Measurements from ENCODE around the gene FLNA. TPM values are rescaled to one million over a fixed set of nuclear protein-coding genes. Genes with fewer than 3 reads are reported as not detected.
"Not testable (repeated sequence)": the region's sequence is repeated elsewhere in the genome, so short reads cannot be mapped to it uniquely, and the experiment has no call there.

Gene FLNA
- total RNA-seq, 1 experiment from 2014 or later, result 1,164 TPM

DNA sequence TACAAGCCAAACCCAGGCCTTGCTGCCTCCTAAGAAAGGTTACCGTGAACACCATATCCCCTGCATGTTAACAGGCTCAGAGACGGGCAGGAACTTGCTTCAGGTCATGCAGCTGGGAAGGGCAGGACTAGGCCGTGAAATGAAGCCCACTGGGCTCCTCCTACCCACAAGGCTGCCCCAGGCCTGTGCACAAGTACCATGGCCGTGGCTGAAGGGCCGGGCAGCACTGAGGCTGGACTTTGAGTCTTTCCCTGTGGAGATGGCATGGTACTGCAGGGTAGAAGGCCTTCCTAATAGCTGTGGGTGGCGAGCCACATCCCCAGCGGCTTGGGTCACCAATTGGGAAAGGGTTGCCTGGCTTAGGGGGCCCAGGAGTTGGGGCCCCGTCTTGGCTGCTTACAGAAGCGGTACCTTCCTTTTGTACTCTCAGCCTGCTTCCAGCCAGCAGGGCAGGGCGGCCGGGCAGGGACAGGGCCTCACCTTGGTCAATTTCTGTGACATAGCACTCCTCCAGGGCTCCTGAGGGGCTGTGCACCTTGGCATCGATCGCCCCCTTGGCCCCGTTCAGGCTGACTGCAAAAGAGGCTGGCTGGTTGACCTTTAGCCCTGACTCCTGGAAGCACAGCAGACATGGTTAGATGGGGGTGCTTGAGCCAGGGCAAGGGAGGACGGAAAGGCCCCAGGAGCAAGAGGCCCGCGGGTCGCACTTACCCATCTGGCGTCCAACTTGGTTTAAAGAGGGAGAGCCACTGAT lies 23.8 kb downstream of the FLNA start:
- DNase-seq (ENCODE audit: low read depth), result no peak
- in situ Hi-C loops (cut with HindIII; ENCODE audit: low pct_unique_long_range_greater_than_20kb, low sequenced_read_pairs), result no loop called here

DNA sequence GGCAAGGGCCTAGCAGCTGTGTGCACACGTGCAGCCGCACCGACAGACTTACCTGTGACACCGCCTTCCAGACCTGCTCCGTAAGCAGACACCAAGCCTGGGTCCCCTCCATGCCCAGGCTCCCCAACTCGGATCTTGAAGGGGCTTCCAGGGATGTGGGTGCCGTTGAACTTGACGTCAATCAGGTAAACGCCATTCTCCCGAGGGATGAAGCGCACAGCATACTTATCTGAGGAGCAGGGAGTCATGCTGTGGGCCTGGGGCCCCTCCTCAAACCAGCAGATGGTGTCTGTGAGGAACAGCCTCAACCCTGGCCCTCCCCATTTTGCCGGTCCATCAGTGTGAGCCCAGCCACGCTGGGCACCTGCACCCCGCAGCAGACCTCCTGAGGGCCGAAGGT lies 24.5 kb downstream of the FLNA start:
- in situ Hi-C loops (cut with HindIII; ENCODE audit: low pct_unique_long_range_greater_than_20kb, low sequenced_read_pairs), result no loop called here
- DNase-seq (ENCODE audit: low read depth), result no peak

- no peak for DNase-seq (ENCODE audit: low read depth)
- in situ Hi-C loops (cut with HindIII; ENCODE audit: low pct_unique_long_range_greater_than_20kb, low sequenced_read_pairs), result no loop called here
Measured at GRCh38 chrX:154349359-154349935, 25.0 kb downstream of the FLNA start.

DNA sequence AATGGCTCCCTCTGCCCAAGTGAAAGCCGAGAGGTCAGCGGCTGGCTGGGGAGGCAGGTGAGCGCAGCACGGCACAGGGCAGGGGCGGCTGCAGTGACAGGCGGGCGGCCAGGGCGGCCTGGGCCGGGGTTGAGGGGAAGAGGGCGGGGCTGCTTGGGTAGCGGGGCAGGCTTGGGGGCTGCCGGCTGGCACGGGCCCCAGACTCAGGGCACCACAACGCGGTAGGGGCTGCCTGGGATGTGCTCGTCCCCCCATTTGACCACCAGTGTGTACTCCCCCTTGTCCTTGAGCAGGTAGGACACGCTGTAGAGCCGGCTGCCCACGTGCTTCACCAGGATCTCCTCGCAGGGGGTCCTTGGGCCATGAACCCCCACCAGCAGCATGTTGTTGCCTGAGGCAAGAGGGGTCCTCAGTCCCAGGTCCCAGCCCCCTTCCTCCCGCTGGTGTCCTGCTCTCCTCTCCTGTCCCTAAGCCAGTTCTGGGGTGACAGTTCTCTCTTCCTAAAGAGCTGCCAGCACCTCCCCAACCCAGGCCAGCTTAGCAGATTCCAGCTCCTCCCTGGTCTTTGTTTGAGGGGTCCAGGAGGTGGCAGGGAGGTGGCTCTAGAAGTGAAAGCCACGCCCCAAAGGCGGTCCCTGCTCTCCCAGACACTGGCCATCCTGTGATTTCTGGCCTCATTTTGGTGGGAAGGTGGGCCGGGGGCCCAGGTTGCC lies 25.6 kb downstream of the FLNA start:
- DNase-seq (ENCODE audit: low read depth), result no peak
- in situ Hi-C loops (cut with HindIII; ENCODE audit: low pct_unique_long_range_greater_than_20kb, low sequenced_read_pairs), result no loop called here

DNA sequence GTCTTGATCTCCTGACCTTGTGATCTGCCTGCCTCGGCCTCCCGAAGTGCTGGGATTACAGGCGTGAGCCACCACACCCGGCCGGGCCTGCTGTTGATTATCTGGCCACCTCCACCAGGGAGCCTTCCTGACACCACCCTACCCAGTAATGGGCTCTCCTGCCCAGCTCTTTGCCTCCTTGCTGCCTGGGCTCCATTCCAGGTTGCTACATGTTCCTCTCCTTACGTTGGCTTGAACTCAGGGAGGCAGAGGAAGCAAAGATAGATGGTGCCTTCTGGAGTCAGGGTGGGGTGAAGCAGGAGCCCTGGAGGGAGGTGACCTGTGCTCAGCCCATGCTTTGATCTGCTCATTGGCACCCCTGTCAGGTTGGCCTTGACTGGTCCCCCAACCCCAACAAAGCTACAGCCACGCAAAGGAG lies 26.3 kb downstream of the FLNA start:
- in situ Hi-C loops (cut with HindIII; ENCODE audit: low pct_unique_long_range_greater_than_20kb, low sequenced_read_pairs), result no loop called here
- no peak for DNase-seq (ENCODE audit: low read depth)

- DNase-seq (ENCODE audit: low read depth); in situ Hi-C loops (cut with HindIII; ENCODE audit: low pct_unique_long_range_greater_than_20kb, low sequenced_read_pairs): not testable (repeated sequence)
Measured at GRCh38 chrX:154343620-154344019, 30.8 kb downstream of the FLNA start.

- DNase-seq (ENCODE audit: low read depth); in situ Hi-C loops (cut with HindIII; ENCODE audit: low pct_unique_long_range_greater_than_20kb, low sequenced_read_pairs): not testable (repeated sequence)
Measured at GRCh38 chrX:154343063-154343462, 31.4 kb downstream of the FLNA start.

DNA sequence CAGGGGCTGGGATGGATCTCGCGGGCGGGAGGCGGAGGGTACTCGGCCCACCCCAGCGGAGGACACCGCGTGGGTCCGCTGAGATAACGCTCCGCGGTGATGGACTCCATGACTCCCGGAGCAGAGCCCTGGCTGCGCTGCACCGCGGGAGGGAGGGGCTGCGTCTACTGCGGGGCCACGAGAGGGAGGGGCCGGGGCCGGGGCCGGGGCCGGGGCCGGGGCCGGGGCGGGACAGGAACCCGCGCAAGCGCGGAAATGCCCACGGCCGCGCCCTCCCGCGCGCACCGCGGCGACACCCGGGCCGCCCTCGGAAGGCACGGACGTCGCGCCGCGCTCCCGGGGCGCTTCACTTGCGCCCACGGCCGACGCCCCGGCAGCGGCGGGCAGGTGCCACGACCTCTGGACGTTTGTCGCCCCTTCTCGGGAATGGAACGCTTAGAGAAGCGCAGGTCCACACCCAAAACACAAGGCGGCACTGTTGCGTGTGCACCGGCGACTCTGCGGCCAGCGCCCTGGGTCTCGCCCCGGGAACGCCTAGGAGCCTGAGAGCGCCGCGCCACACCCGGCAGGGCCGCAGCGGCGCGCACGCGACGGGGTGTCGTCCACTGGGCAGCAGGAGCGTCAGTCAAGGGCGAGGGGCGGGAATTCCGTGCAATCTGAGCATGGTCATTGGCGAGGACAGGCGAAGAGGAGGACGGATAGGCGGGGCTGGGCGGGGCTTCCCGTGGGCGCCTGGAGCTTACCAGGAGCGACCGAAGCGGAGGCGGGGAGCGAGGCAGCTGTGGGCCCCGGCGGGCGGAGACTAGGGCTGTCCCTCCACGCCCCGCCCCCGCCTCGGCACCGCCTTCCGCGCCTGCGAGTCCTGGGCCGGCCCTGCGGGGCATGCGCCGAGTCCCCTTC lies 32.8 kb downstream of the FLNA start:
- in situ Hi-C loops (cut with HindIII; ENCODE audit: low pct_unique_long_range_greater_than_20kb, low sequenced_read_pairs); DNase-seq (ENCODE audit: low read depth): not testable (repeated sequence)

DNA sequence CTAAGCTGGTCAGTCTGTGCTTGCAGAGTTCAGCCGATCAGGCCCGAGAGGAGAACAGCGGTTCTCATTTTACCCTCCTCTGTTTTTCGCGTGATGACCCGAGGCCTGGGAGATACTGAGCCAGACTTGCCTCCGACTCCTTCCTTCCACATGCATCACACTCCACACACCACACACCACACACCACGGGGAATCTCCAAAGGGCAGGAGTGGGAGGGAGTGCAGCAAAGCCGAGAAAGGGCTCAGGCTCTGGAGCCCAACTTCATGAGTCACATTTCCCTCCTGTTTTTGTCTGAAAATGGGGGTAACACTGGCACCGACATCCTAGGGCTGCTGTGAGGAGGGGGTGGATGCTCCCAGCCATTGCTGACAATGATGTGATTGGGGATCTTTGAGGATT lies 39.9 kb downstream of the FLNA start:
- in situ Hi-C loops (cut with HindIII; ENCODE audit: low pct_unique_long_range_greater_than_20kb, low sequenced_read_pairs), result no loop called here
- no peak for DNase-seq (ENCODE audit: low read depth)

DNA sequence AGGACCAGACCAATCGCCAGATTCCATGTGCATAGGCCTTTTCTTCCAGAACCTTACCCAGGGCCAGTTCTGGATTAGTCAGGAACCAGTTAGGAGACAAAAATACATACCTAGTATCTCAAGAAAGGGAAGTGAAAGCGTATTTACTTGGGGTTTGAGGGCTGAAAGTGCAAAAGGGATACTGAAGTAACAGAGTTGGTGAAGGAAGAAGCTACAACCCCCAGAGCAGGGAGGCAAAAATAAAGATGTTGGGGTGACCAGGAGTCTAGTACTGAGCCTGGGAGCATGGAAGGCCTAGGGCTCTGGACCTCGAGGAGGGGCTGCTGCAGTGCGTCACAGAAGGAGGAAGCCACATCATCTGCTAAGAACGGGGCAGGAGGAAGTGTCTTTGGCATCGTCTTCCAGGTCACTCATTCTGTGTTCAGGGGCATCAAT lies 40.6 kb downstream of the FLNA start:
- in situ Hi-C loops (cut with HindIII; ENCODE audit: low pct_unique_long_range_greater_than_20kb, low sequenced_read_pairs), result no loop called here

DNA sequence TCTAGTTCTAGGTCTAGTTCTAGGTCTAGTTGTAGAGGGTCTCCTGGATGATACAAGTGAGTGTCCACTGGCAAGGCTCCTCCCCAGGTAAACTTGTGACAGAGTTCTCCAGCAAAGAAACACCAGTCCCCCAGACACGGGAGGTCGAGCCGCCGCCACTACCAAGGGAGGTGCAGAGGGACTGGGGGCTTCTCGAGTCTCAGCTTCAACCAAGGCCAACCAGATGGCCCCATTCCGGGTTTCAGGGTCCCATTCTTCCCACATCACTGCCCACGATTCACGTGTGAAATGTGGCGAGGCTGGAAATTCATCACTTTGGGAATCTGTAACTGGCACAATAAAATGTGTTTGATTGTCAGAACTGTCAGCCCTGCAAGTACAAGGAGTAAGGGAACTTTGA lies 41.3 kb downstream of the FLNA start:
- in situ Hi-C loops (cut with HindIII; ENCODE audit: low pct_unique_long_range_greater_than_20kb, low sequenced_read_pairs), result no loop called here
- no peak for DNase-seq (ENCODE audit: low read depth)

More for the DNA sequence above, 40.6 kb downstream of the FLNA start:
- no peak for DNase-seq (ENCODE audit: low read depth)

GRCh38 chrX:154332561-154332960 lies 41.9 kb downstream of the FLNA start:
- in situ Hi-C loops (cut with HindIII; ENCODE audit: low pct_unique_long_range_greater_than_20kb, low sequenced_read_pairs), result no loop called here
- DNase-seq (ENCODE audit: low read depth), result no peak

DNA sequence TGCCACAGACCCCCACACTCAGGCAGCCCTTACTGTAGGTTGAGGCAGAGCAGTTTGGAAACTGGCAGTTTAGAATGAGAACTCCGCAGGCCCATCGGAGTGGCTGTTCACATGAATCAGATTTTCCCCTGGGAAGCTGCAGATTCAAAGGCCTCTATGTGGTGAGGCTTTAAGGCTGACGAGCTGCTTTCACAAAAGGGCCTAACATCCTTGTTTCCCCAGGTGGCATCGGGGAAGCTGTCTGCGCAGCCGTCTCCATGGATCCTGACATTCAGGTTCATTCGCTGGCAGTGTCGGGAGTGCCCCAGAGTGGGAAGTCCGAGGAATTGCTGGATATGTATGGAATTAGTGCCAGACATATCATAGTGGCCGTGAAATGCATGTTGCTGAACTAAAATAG lies 45.1 kb downstream of the FLNA start:
- DNase-seq (ENCODE audit: low read depth), result no peak
- in situ Hi-C loops (cut with HindIII; ENCODE audit: low pct_unique_long_range_greater_than_20kb, low sequenced_read_pairs), result no loop called here

GRCh38 chrX:154328646-154329045 lies 45.8 kb downstream of the FLNA start:
- no peak for DNase-seq (ENCODE audit: low read depth)
- in situ Hi-C loops (cut with HindIII; ENCODE audit: low pct_unique_long_range_greater_than_20kb, low sequenced_read_pairs), result no loop called here

DNA sequence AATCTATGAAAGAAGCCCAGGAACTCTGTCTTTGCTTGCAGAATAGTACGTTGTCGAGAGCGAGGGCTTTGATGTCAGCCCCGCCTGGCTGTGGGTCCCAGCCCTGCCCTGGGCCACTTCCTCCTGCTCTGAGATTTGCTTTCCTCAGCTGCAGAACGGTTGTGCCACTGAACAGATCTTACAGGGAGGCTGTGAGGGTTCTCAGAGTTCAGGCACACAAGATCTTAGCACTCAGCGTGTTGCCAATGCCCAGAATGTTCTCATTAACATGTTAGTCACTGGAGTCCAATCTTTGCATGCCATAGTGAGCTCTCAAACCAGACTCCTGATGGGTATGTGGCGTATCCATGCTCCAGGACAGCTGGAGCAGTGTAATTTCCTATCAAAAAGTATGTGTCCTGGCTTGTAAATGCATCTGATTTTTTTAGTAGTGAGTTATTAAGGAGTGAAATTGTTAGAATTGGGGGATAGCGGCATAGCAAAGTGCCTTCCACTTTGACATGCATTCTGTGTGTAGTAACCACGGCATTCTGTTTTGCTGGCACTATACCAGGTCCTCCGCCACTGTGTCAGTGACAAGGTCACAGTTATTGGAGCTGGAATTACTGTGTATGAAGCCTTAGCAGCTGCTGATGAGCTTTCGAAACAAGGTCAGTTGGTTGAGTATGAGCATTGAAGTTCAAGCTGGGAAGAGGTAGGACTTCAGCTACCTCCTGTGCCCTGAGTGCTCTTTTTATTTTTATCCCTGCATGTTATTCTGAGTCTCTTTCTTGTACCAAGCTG lies 47.2 kb downstream of the FLNA start:
- in situ Hi-C loops (cut with HindIII; ENCODE audit: low pct_unique_long_range_greater_than_20kb, low sequenced_read_pairs), result no loop called here

DNA sequence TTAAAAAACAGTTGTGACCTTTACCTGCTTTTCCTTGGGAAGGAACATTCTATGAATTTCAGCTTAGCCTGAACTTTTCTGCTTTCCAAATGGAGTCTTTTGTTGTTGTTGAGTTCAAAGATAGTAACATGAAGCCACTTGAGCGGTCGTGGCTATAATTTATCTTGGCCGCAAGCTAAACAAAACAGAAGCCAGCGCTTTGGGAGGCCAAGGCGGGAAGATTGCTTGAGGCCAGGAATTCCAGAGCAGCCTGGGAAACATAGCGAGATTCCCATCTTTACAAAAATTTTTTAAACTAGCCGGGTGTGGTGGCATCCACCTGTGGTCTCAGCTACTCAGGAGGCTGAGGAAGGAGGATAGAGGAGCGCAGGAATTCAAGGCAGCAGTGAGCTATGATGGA lies 48.9 kb downstream of the FLNA start:
- in situ Hi-C loops (cut with HindIII; ENCODE audit: low pct_unique_long_range_greater_than_20kb, low sequenced_read_pairs), result no loop called here
- peak; percentile 61 for DNase-seq (ENCODE audit: low read depth)

More for the DNA sequence above, 47.2 kb downstream of the FLNA start:
- DNase-seq (ENCODE audit: low read depth), result no peak

GRCh38 chrX:154323537-154323936 lies 50.9 kb downstream of the FLNA start:
- DNase-seq (ENCODE audit: low read depth), result no peak
- in situ Hi-C loops (cut with HindIII; ENCODE audit: low pct_unique_long_range_greater_than_20kb, low sequenced_read_pairs), result no loop called here

DNA sequence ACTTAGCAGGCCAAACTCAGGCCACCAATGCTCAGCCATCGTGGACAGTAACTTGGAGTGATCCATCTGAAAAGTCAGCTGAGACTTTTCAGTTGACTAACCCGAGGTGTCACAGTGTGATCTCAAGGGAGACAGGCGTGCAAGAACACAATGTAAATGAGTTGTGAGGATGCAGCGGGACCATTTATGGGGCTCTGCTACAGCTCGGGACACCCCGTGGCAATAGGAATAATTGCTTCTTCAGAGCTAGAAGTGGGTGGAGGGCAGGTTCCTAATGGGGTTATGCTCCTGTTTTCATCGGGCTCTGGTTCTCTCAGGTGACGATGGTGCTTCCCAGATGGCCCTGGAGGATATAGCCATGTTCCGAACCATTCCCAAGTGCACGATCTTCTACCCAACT lies 51.5 kb downstream of the FLNA start:
- no peak for DNase-seq (ENCODE audit: low read depth)
- in situ Hi-C loops (cut with HindIII; ENCODE audit: low pct_unique_long_range_greater_than_20kb, low sequenced_read_pairs), result no loop called here

Measured in Caki2 (cell line).